Measurements from ENCODE around the gene SNAI1. TPM values are rescaled to one million over a fixed set of nuclear protein-coding genes. Genes with fewer than 3 reads are reported as not detected.

The SNAI1 gene
- total RNA-seq, 2 experiments from 2014 or later, result 1.7 to 2.5 TPM

GRCh38 chr20:50027611-50028105, 44.9 kb downstream of the SNAI1 start:
- Mint-ChIP-seq H3K27ac (no peak overlapping the region), H3K9me3 (no peaks in the 10 kb centered on the region), H3K27me3 (no peaks in the 10 kb centered on the region), H3K4me1 (ENCODE audit: low read depth) (no peaks in the 10 kb centered on the region), H3K36me3 (ENCODE audit: low read depth) (no peaks in the 10 kb centered on the region), H3K4me3 (no peak overlapping the region)
- H3K27me3 ChIP-seq (ENCODE audit: control insufficient read depth in 1 of 2, insufficient read depth in 2 of 2, low read length in 2 of 2), result no peaks in the 10 kb centered on the region
- H3K9me3 ChIP-seq (ENCODE audit: control insufficient read depth in 1 of 2, insufficient read depth in 1 of 2, low read length in 2 of 2), result no peaks in the 10 kb centered on the region
- H3K36me3 ChIP-seq (ENCODE audit: insufficient read depth, low read length), result no peaks in the 10 kb centered on the region
- TF ChIP-seq CTCF (IDR thresholded peaks at IDR 0.05), result no peak
- no peak overlapping the region for H3K4me3 ChIP-seq (ENCODE audit: low read length)
- CTCF ChIA-PET, result no interaction called here
- H3K27ac ChIP-seq (ENCODE audit: low read depth in 1 of 2, low read length in 2 of 2), result no peak overlapping the region
- ATAC-seq (ENCODE audit: poor library complexity), result no peak
- intact Hi-C loops (cut with DNase I, micrococcal nuclease), result no loop called here
- DNase-seq, result no peak
- no peaks in the 10 kb centered on the region for H3K4me1 ChIP-seq (ENCODE audit: insufficient read depth, low read length)
- POLR2A ChIA-PET, result no interaction called here

- intact Hi-C loops (cut with DNase I, micrococcal nuclease), result no loop called here
- Mint-ChIP-seq H3K27me3 (no peaks in the 10 kb centered on the region), H3K4me3 (no peak overlapping the region), H3K9me3 (no peaks in the 10 kb centered on the region), H3K27ac (no peak overlapping the region), H3K4me1 (ENCODE audit: low read depth) (no peaks in the 10 kb centered on the region), H3K36me3 (ENCODE audit: low read depth) (no peaks in the 10 kb centered on the region)
- Histone ChIP-seq H3K36me3 (ENCODE audit: insufficient read depth, low read length) (no peaks in the 10 kb centered on the region), H3K9me3 (ENCODE audit: control insufficient read depth in 1 of 2, insufficient read depth in 1 of 2, low read length in 2 of 2) (no peaks in the 10 kb centered on the region), H3K27me3 (ENCODE audit: control insufficient read depth in 1 of 2, insufficient read depth in 2 of 2, low read length in 2 of 2) (no peaks in the 10 kb centered on the region), H3K4me1 (ENCODE audit: insufficient read depth, low read length) (no peaks in the 10 kb centered on the region), H3K4me3 (ENCODE audit: low read length) (no peak overlapping the region), H3K27ac (ENCODE audit: low read depth in 1 of 2, low read length in 2 of 2) (no peak overlapping the region)
- ChIA-PET CTCF (no interaction called here), POLR2A (no interaction called here)
- TF ChIP-seq CTCF (IDR thresholded peaks at IDR 0.05), result no peak
- DNase-seq, result no peak
- no peak for ATAC-seq (ENCODE audit: poor library complexity)
Measured at GRCh38 chr20:50029083-50029696, 46.4 kb downstream of the SNAI1 start.

GRCh38 chr20:50029697-50030461, 47.1 kb downstream of the SNAI1 start:
- no peak for TF ChIP-seq CTCF (IDR thresholded peaks at IDR 0.05)
- intact Hi-C loops (cut with DNase I, micrococcal nuclease), result no loop called here
- H3K27ac ChIP-seq (ENCODE audit: low read depth in 1 of 2, low read length in 2 of 2), result no peak overlapping the region
- DNase-seq (peak in 2 of 14 experiments; percentile 52 to 71), ATAC-seq (ENCODE audit: poor library complexity) (no peak)
- no peaks in the 10 kb centered on the region for H3K9me3 ChIP-seq (ENCODE audit: control insufficient read depth in 1 of 2, insufficient read depth in 1 of 2, low read length in 2 of 2)
- Mint-ChIP-seq H3K36me3 (ENCODE audit: low read depth) (no peaks in the 10 kb centered on the region), H3K27ac (no peak overlapping the region), H3K9me3 (no peaks in the 10 kb centered on the region), H3K4me3 (no peak overlapping the region), H3K27me3 (no peaks in the 10 kb centered on the region), H3K4me1 (ENCODE audit: low read depth) (no peaks in the 10 kb centered on the region)
- H3K4me3 ChIP-seq (ENCODE audit: low read length), result no peak overlapping the region
- POLR2A ChIA-PET, result no interaction called here
- no peaks in the 10 kb centered on the region for H3K27me3 ChIP-seq (ENCODE audit: control insufficient read depth in 1 of 2, insufficient read depth in 2 of 2, low read length in 2 of 2)
- CTCF ChIA-PET, result no interaction called here
- H3K36me3 ChIP-seq (ENCODE audit: insufficient read depth, low read length), result no peaks in the 10 kb centered on the region
- H3K4me1 ChIP-seq (ENCODE audit: insufficient read depth, low read length), result no peaks in the 10 kb centered on the region
